SK-MEL-5 (cell line): ENCODE measurements around the gene KRT81. TPM values are rescaled to one million over a fixed set of nuclear protein-coding genes. Genes with fewer than 3 reads are reported as not detected.
"Not testable (repeated sequence)": the region's sequence is repeated elsewhere in the genome, so short reads cannot be mapped to it uniquely, and the experiment has no call there.

Experiments used
- DNase-seq: peaks from one replicate; pipeline ENCODE4 v3.0.0-alpha.2; 2016; ENCODE audit warnings: low read depth, low spot score
- in situ Hi-C: cut with HindIII; loops from 2 replicates; pipeline ENCODE4 v1.10.0; 2016; ENCODE audit warnings: low sequenced_read_pairs, high pct_unique_total_duplicates, low pct_unique_long_range_greater_than_20kb
- total RNA-seq: library from RNA; depleted of rRNA; stranded (reverse); fragments of >200 nt; shearing (Covaris generic); gene quantifications from 2 replicates; pipeline ENCODE4 v1.2.3, GENCODE V29; 2014

KRT81 gene
- total RNA-seq, 1 experiment from 2014 or later: 0.16 TPM

DNA sequence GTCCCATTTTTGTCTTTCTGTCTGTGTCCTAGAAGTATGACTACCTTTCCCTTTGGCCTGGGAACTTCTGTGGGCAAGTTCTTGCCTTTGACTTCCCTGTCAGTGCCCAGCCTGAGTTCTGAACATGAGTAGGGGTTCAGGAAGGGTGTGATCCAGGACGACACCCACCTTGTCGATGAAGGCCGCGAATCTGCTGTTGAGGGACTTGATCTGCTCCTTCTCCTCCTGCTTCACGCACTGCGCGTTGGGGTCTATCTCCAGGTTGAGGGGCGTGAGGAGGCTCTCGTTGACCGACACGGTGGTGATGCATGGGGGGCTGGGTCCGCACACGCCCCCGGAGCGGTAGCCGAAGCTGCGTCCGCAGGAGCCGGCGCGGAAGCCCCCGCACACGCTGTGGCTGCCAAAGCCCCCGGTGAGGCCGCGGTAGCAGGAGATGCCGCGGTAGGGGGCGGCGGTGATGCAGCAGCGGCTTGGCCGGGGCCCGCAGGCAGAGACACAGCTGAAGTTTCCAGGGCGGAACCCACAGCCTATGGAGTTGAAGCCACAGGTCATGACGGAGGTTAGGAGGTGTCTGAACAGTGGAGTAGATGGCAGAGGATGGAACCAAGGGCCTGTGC, 29.6 kb upstream of the KRT81 start, which contains the start of gene KRT83:
Gene KRT83, minus strand, starts transcription at position 615 of the 617 bp plus-strand sequence. Its CDS starts 63 bp downstream, at position 552.
- no peak for DNase-seq
- in situ Hi-C loops: no loop called here

DNA sequence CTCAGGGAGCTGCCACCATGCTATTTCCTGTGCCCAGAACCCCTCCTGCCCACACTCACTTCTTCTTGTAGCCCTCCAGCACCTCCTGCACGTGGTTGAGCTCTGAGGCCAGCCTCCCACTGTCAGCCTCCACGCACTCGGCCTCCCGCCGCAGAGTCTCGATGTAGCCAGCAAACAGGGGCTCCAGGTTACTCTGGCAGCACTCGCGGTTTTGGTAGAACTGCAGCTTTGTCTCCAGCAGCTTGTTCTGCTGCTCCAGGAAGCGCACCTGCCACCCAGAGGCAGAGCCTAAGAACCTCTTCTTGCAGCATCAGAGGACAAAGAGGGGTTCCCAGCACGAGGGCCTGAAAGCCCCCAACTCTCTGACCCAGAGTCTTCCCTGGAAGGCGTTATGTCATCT, 27.8 kb upstream of the KRT81 start:
- no peak for DNase-seq
- in situ Hi-C loops: no loop called here

DNA sequence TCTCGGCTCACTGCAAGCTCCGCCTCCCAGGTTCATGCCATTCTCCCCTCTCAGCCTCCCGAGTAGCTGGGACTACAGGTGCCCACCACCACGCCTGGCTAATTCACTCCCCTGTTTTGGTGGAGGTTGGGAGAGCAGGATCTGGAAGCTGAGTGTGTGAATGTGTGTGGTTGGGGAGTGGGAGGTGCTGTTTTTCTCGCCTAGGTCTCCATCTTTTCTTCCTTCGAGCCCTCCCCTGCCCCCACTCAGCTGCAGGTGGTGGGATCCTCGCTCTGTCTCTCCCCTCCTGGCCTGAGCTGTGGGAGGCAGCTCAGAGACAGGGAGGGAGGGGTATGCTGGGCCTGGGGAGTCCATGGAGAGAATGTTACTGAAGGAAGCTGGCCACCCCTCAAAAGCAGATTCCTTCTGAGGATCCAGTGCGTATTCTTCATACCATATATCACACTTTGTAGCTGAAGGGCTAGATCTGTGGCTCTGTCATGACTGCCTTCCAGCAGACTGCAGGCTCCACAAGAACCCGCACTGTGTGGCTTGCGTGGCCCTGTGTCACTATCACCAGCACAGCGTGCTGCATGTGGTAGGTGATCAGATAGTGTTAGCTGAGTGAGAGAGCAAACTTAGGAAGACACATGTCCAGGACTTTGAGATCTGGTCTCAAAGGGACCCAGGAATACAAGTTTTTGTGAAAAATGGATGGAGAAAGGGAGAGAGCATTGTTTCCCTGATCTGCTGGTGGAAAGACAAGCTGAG, 27.1 kb upstream of the KRT81 start:
- no peak for DNase-seq
- in situ Hi-C loops: no loop called here

GRCh38 chr12:52317468-52318052, 26.2 kb upstream of the KRT81 start:
- in situ Hi-C loops: no loop called here
- DNase-seq: no peak

DNA sequence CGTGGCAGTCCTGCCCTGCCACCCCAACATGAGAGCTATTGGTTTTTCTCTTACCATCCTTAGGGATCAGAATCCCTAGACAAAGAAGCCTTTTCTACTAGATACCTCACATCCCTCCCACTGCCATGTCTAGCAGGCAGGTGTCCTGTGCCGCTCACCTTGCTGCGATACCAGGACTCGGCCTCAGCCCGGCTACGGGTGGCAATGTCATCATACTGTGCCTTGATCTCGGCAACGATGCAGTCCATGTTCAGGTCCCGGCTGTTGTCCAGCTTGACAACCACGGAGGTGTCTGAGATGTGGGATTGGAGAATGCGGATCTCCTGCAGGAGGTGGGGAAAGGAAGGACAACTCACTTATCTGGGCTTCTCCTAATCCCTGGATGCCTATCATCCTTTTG, 25.4 kb upstream of the KRT81 start:
- DNase-seq: no peak
- in situ Hi-C loops: no loop called here

- no peak for DNase-seq
- in situ Hi-C loops: no loop called here
These were observed 25.0 kb upstream of the KRT81 start for GRCh38 chr12:52316290-52316689.

DNA sequence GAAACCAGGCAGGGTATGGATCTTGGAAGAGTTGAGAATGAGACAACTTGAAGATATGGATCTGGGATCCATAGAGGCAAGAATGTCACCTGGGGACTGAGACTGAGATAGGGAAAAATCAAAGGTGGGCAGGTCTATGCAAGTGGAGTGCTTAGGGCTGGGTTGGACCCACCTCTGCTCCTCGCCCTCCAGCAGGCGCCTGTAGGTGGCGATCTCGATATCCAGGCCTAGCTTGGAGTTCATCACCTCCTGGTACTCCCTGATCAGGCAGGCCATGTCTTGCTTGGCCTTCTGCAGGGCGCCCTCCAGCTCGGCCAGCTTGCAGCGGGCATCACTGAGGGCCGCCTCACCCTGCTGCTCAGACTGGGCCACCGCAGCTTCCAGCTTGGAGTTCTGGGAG, 24.4 kb upstream of the KRT81 start:
- in situ Hi-C loops: not testable (repeated sequence)
- peak; percentile 73 for DNase-seq

- in situ Hi-C loops: no loop called here
- no peak for DNase-seq
These were observed 23.2 kb upstream of the KRT81 start for GRCh38 chr12:52314511-52314910.

GRCh38 chr12:52313926-52314325, 22.6 kb upstream of the KRT81 start:
- in situ Hi-C loops: no loop called here
- DNase-seq: no peak

GRCh38 chr12:52313461-52313860, 22.1 kb upstream of the KRT81 start:
- in situ Hi-C loops: no loop called here
- no peak for DNase-seq

DNA sequence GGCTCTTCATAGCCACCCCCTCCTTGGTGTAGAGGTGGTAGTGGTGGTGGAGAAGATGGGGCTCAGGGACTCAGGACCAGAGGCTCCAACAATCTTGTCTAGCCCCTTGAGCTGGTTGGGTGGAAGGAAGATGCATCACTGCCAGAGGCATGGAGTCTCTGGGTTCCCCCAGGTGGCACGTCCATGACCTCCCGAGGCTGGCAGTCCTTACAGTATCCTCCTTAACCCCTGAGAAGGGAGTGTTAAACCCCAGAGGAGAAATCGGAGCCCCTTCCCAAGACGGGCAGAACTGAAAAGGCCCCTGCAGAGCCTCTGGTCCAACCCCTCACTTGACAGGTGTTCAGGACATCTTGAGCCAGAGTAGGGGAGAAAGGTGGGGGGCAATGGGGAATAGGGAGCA, 20.8 kb upstream of the KRT81 start:
- in situ Hi-C loops: no loop called here
- no peak for DNase-seq

- no peak for DNase-seq
- in situ Hi-C loops: no loop called here
These were observed 19.9 kb upstream of the KRT81 start for GRCh38 chr12:52311285-52311648.

GRCh38 chr12:52310622-52311284, 19.4 kb upstream of the KRT81 start:
- in situ Hi-C loops: no loop called here
- no peak for DNase-seq

DNA sequence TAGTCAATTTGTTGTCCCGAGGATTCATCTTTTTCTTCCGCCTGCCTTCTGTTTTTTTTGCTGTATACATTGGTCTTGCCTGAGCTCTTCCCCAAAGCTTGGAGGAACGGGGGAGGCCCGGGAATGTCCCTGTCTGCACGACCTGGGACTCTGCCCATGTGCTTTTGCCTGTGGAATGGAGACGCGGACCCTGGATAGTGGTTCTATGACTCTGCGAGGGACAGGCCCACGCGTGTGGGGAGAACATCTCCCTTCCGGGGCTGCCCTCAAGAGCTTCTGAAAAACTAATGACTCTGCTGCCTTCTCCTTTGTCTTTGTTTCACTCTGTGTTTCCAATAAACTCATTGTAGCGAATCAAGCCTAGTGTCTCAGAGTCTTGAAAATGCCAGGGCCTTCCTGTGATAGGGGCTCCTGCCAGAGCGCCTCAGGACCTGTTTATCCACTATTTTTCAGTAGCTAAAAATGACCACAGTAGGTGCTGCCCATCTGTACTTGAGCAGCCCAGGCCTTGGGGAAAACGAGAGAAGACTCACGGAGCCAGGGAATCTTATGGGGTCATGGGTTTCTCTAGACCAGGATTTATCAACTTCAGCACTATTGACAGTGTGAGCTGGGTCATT, 17.6 kb upstream of the KRT81 start:
- in situ Hi-C loops: no loop called here
- DNase-seq: no peak

DNA sequence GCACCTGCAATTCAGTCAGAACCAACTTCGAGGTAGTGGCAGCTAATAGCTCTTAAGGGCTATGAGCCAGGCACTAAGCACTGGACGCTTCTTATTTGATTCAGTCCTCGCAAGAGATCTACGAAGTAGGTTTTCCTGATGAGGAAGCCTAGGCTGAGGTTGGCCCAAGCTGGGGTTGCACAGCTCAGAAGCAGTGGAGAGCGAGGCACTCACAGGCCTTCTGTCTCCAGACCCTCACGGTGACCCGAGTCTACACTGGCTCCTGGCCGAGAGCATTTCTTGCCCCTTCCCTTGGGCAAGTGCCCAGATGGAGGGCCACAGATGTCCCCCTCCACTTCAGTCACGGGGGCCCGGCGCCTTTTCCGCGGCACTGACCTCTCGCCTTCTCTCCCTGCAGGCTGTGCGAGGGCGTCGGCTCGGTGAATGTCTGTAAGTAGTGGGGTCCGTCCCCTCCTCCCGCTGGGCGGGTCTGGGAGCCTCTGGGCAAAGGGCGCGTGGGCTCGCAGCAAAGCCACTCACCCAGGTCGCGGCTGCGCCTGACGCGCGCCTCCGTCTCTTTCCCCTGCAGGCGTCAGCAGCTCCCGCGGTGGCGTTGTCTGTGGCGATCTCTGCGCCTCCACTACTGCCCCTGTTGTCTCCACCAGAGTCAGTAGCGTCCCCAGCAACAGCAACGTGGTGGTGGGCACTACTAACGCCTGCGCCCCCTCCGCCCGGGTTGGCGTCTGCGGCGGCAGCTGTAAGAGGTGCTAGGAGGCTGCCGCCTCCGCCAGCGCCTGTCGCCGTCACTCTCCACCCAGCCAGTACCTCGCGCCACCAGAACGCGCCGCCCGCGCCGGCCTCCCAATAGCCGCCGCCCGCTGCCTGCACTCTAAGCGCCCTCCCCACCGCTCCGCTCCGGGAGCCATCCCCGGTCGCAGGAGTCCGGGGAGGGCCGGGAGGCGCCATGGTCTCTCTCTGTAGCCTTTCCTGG, 16.8 kb upstream of the KRT81 start:
- no peak for DNase-seq
- in situ Hi-C loops: no loop called here

GRCh38 chr12:52306731-52307130, 15.4 kb upstream of the KRT81 start:
- in situ Hi-C loops: no loop called here
- no peak for DNase-seq
